HepG2 (cell line): ENCODE measurements around the gene HTRA3. TPM values are rescaled to one million over a fixed set of nuclear protein-coding genes. Genes with fewer than 3 reads are reported as not detected.

Experiments used
- ARID3A ChIP-seq: IDR thresholded peaks from 2 replicates; pipeline ENCODE4 v1.6.1; 2012; ENCODE audit warnings: low read depth, low read length, improper control_type of control experiment
- ARNTL ChIP-seq: sonication (generic); formaldehyde crosslinking; IDR thresholded peaks from 2 replicates; pipeline ENCODE4 v1.4.0; 2020; ENCODE audit warnings: mild to moderate bottlenecking, missing genetic modification reagents
- ASH2L ChIP-seq: fragments of 300-600, 200-600 bp; sonication (generic); IDR thresholded peaks from 2 replicates; pipeline ENCODE4 v1.7.0; 2017; ENCODE audit warnings: low read depth, mild to moderate bottlenecking, moderate library complexity, mixed read lengths, low read length; ENCODE audit not compliant: insufficient read length
- ATF7-NPFF ChIP-seq: sonication (generic); formaldehyde crosslinking; IDR thresholded peaks from 2 replicates; pipeline ENCODE4 v1.8.1; 2023; ENCODE audit warnings: mild to moderate bottlenecking, low read depth, missing genetic modification reagents, moderate library complexity
- CREM ChIP-seq, 2 experiments: sonication (generic) in 1 of 2; formaldehyde crosslinking in 1 of 2; IDR thresholded peaks; 2 replicates each; pipeline versions ENCODE4 v1.4.0 to v1.6.1; 2016 to 2020; ENCODE audit warnings: antibody characterized with exemption in 1 of 2, mild to moderate bottlenecking in 1 of 2, missing genetic modification reagents in 1 of 2
- FOXO1 ChIP-seq: sonication (generic); formaldehyde crosslinking; IDR thresholded peaks from 2 replicates; pipeline ENCODE4 v1.4.0; 2020; ENCODE audit warnings: missing genetic modification reagents
- HDAC2 ChIP-seq: sonication (generic); formaldehyde crosslinking; IDR thresholded peaks from 2 replicates; pipeline ENCODE4 v1.4.0; 2020; ENCODE audit warnings: missing genetic modification reagents
- HMGA1 ChIP-seq: sonication (generic); formaldehyde crosslinking; conservative IDR thresholded peaks from 2 replicates; pipeline ENCODE4 v1.4.0; 2020; ENCODE audit warnings: missing genetic modification reagents
- HMGXB4 ChIP-seq, 2 experiments: sonication (generic) in 1 of 2; formaldehyde crosslinking in 1 of 2; IDR thresholded peaks; 2 replicates each; pipeline versions ENCODE4 v1.4.0 to v1.6.1; 2018 to 2020; ENCODE audit warnings: missing genetic modification reagents in 2 of 2, borderline replicate concordance in 1 of 2, low read depth in 1 of 2, mild to moderate bottlenecking in 1 of 2, missing biosample characterization in 1 of 2
- HNF1B ChIP-seq: sonication (generic); formaldehyde crosslinking; IDR thresholded peaks from 2 replicates; pipeline ENCODE4 v1.5.1; 2020; ENCODE audit warnings: mild to moderate bottlenecking, moderate library complexity, missing genetic modification reagents
- IKZF4 ChIP-seq: sonication (generic); formaldehyde crosslinking; IDR thresholded peaks from 2 replicates; pipeline ENCODE4 v1.5.1; 2020; ENCODE audit warnings: borderline replicate concordance, mild to moderate bottlenecking, low read depth, missing genetic modification reagents; ENCODE audit errors: not compliant biosample characterization
- KDM1A ChIP-seq: IDR thresholded peaks from 2 replicates; pipeline ENCODE4 v1.6.1; 2016; ENCODE audit warnings: missing compliant biosample characterization
- SALL2 ChIP-seq: sonication (generic); formaldehyde crosslinking; IDR thresholded peaks from 2 replicates; pipeline ENCODE4 v1.8.1; 2023; ENCODE audit warnings: mild to moderate bottlenecking, missing genetic modification reagents, inconsistent platforms
- SSRP1 ChIP-seq: IDR thresholded peaks from 2 replicates; pipeline ENCODE4 v1.6.1; 2016; ENCODE audit warnings: control low read depth
- TBP ChIP-seq: sonication (generic); formaldehyde crosslinking; IDR thresholded peaks from 2 replicates; pipeline ENCODE4 v1.5.0; 2020; ENCODE audit warnings: missing genetic modification reagents
- ZSCAN21 ChIP-seq: sonication (generic); formaldehyde crosslinking; IDR thresholded peaks from 2 replicates; pipeline ENCODE4 v1.8.0; 2022; ENCODE audit warnings: mild to moderate bottlenecking, missing genetic modification reagents, moderate library complexity, borderline replicate concordance
- polyA plus RNA-seq, 8 experiments: library from polyadenylated mRNA; depleted of rRNA in 3 of 8; stranded (reverse) in 7 of 8; unstranded in 1 of 8; fragments of >200 nt; fragmentation: Illumina TruSeq in 4 of 8; extraction: Trizol in 4 of 8; gene quantifications; 2 replicates each; pipeline versions ENCODE4 v1.2.1 to v1.2.3, GENCODE V29; 2011 to 2016; ENCODE audit warnings: low read depth in 4 of 8, missing spikeins in 1 of 8, mixed read lengths in 1 of 8; ENCODE audit not compliant: insufficient read depth in 1 of 8
- total RNA-seq, 5 experiments: library from RNA; depleted of rRNA; stranded (reverse); fragments of >200 nt; fragmentation: Illumina TruSeq; extraction: Trizol; gene quantifications; 2 replicates each; pipeline ENCODE4 v1.2.3, GENCODE V29; 2016; ENCODE audit warnings: low read depth in 1 of 5

The HTRA3 gene
- total and polyA plus RNA-seq, 2 of the 13 experiments (the other 11 are each of a cell fraction or from before 2014, with no cell fraction given), result 0.17 TPM; not detected in 1

- 0 out of 2 replicates have a peak, but pooled peaks have one; percentile 17 for TF ChIP-seq HNF1B (CRISPR knock-in tag)
- TF ChIP-seq HMGA1 (CRISPR knock-in tag), result no peak
- TF ChIP-seq IKZF4 (CRISPR knock-in tag), result no peak
- no peak for TF ChIP-seq ARNTL (CRISPR knock-in tag)
- no peak for TF ChIP-seq HMGXB4 (CRISPR knock-in tag; IDR thresholded peaks at IDR 0.05; ENCODE audit: borderline replicate concordance in 1 of 2, low read depth in 1 of 2)
- TF ChIP-seq FOXO1 (CRISPR knock-in tag), result no peak
- no peak for TF ChIP-seq SSRP1
- TF ChIP-seq ZSCAN21 (CRISPR knock-in tag), result no peak
- TF ChIP-seq ATF7-NPFF (CRISPR knock-in tag), result no peak
- TF ChIP-seq SALL2, result no peak
- TF ChIP-seq ARID3A, result no peak
- peak; percentile 33; the same call in 1 of the 2 replicates for TF ChIP-seq CREM (IDR thresholded peaks at IDR 0.05)
- no peak for TF ChIP-seq CREM (CRISPR knock-in tag; IDR thresholded peaks at IDR 0.05)
- peak; percentile 53; the same call in 1 of the 2 replicates for TF ChIP-seq HDAC2
- TF ChIP-seq ASH2L, result peak; percentile 34
- no peak for TF ChIP-seq KDM1A
- TF ChIP-seq TBP (CRISPR knock-in tag), result no peak
Observed at GRCh38 chr4:8225706-8226443, 43.7 kb upstream of the HTRA3 start (continued).
